ENCODE measurements around the gene KLHL41. TPM values are rescaled to one million over a fixed set of nuclear protein-coding genes. Genes with fewer than 3 reads are reported as not detected.

KLHL41 gene
- total RNA-seq (2014; rRNA removed), result 32.3 and 91.1 TPM in 2 replicates
- polyA plus RNA-seq (2012), result 34.2 TPM

GRCh38 chr2:169509298-169509885 lies at the start of gene KLHL41:
Gene KLHL41 (plus strand): TSS chr2:169509702. CDS start chr2:169509779, 77 bp downstream.
- DNase-seq (ENCODE audit: low read depth), result peak; percentile 97

- DNase-seq (ENCODE audit: low read depth), result no peak
These were observed 48.4 kb upstream of the KLHL41 start for GRCh38 chr2:169461143-169461542.

GRCh38 chr2:169462896-169463695 lies 46.4 kb upstream of the KLHL41 start:
- DNase-seq (ENCODE audit: low read depth), result peak; percentile 85

- no peak for DNase-seq (ENCODE audit: low read depth)
These were observed 45.0 kb upstream of the KLHL41 start for GRCh38 chr2:169464466-169464865.

- no peak for DNase-seq (ENCODE audit: low read depth)
These were observed 44.6 kb upstream of the KLHL41 start for GRCh38 chr2:169464882-169465281.

GRCh38 chr2:169468841-169469240 lies 40.7 kb upstream of the KLHL41 start:
- DNase-seq (ENCODE audit: low read depth), result no peak

- no peak for DNase-seq (ENCODE audit: low read depth)
These were observed 39.4 kb upstream of the KLHL41 start for GRCh38 chr2:169469952-169470572.

GRCh38 chr2:169472249-169472648 lies 37.3 kb upstream of the KLHL41 start:
- no peak for DNase-seq (ENCODE audit: low read depth)

GRCh38 chr2:169476459-169476858 lies 33.0 kb upstream of the KLHL41 start:
- DNase-seq (ENCODE audit: low read depth), result peak; percentile 55

- peak; percentile 70 for DNase-seq (ENCODE audit: low read depth)
These were observed 31.2 kb upstream of the KLHL41 start for GRCh38 chr2:169478339-169478738.

- DNase-seq (ENCODE audit: low read depth), result no peak
These were observed 30.7 kb upstream of the KLHL41 start for GRCh38 chr2:169478745-169479256.

- DNase-seq (ENCODE audit: low read depth), result peak; percentile 78
These were observed 30.0 kb upstream of the KLHL41 start, which contains the start of gene BBS5 for GRCh38 chr2:169479257-169480078. Gene BBS5 (plus strand): TSS chr2:169479494. CDS start chr2:169479554, 60 bp downstream.

- DNase-seq (ENCODE audit: low read depth), result peak; percentile 12
These were observed 29.4 kb upstream of the KLHL41 start for GRCh38 chr2:169480079-169480465.

GRCh38 chr2:169485650-169486138 lies 23.8 kb upstream of the KLHL41 start:
- DNase-seq (ENCODE audit: low read depth), result no peak

GRCh38 chr2:169486487-169486886 lies 23.0 kb upstream of the KLHL41 start:
- DNase-seq (ENCODE audit: low read depth), result no peak

- no peak for DNase-seq (ENCODE audit: low read depth)
These were observed 18.7 kb upstream of the KLHL41 start for GRCh38 chr2:169490834-169491233.

- DNase-seq (ENCODE audit: low read depth), result no peak
These were observed 18.1 kb upstream of the KLHL41 start for GRCh38 chr2:169491378-169491777.

GRCh38 chr2:169493360-169493759 lies 16.1 kb upstream of the KLHL41 start:
- no peak for DNase-seq (ENCODE audit: low read depth)

- no peak for DNase-seq (ENCODE audit: low read depth)
These were observed 14.1 kb upstream of the KLHL41 start for GRCh38 chr2:169495310-169495928.

- no peak for DNase-seq (ENCODE audit: low read depth)
These were observed 4.9 kb upstream of the KLHL41 start for GRCh38 chr2:169504651-169505050.

GRCh38 chr2:169507698-169508097 lies 1.8 kb upstream of the KLHL41 start:
- peak; percentile 97 for DNase-seq (ENCODE audit: low read depth)
